Right ventricle myocardium inferior (tissue), 1 donor: ENCODE results near the gene TMEM108. TPM values are rescaled to one million over a fixed set of nuclear protein-coding genes. Genes with fewer than 3 reads are reported as not detected.

ENCODE experiments used
- ATAC-seq: fragments of 200-7000 bp; cut with Tn5 transposase; one replicate; pipeline ENCODE4 v1.9.1; 2020; ENCODE audit warnings: mild to moderate bottlenecking, moderate library complexity
- DNase-seq: peaks from one replicate; pipeline ENCODE4 v3.0.0; 2021; ENCODE audit errors: missing footprints
- intact Hi-C: fragments of 100-400 bp; cut with DNase I; formaldehyde crosslinking; loops from one replicate; pipeline ENCODE4 v1.11.0; 2022
- total RNA-seq: library from RNA; stranded (reverse); fragmentation: NEBNext Ultra II Directional; extraction: Animal tissue kit (Norgen Biotek cat#: 25700); gene quantifications from one replicate; pipeline ENCODE4 v1.2.1, GENCODE V29; 2021
- donor health status: DM: no; HTN: yes; CAD: no; lungs with severe emphysema.

Gene TMEM108
- total RNA-seq, 1 donor from 2014 or later, result 2.2 TPM

- ATAC-seq (no peak), DNase-seq (no peak)
- intact Hi-C loops, result no loop called here
Measured at GRCh38 chr3:133047980-133048379, 9.8 kb downstream of the TMEM108 start.

DNA sequence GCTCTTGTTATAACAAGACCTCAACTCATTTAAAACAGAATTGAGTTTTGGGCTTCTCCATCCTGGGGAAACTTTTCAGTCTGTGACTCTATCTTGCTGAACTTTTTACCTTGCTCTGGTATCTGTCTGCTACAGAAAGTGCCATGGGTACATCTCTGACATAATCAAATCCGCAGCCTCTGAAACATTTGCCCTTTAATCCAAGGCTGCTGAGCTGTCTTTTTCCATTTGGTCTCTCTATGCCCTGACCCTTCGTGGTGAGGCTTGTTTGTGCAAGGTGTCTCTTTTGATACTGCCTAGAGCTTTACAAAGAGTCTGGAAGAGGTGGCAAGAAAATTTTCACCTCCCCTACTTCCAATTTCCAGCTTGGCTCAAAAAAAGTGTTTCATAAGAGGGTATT, 11.3 kb downstream of the TMEM108 start:
- DNase-seq, result no peak
- intact Hi-C loops, result no loop called here
- ATAC-seq, result no peak

DNA sequence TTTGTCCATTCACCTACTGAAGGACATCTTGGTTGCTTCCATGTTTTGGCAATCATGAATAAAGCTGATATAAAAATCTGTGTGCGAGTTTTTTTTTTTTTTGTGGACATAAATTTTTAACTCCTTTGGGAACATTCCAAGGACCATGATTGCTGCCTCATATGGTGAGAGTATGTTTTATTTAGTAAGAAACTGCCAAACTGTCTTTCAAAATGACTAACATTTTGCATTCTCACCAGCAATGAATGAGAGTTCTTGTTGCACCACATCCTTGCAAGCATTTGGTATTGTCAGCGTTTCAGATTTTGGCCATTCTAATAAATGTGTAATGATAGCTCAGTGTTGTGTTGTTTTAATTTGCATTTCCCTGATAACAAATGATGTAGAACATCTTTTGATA, 12.7 kb downstream of the TMEM108 start:
- ATAC-seq (no peak), DNase-seq (no peak)
- intact Hi-C loops, result no loop called here

- DNase-seq (no peak), ATAC-seq (no peak)
- intact Hi-C loops, result no loop called here
Measured at GRCh38 chr3:133053532-133053931, 15.3 kb downstream of the TMEM108 start.

- ATAC-seq (no peak), DNase-seq (no peak)
- intact Hi-C loops, result no loop called here
Measured at GRCh38 chr3:133054586-133054985, 16.4 kb downstream of the TMEM108 start.

GRCh38 chr3:133055339-133055738, 17.1 kb downstream of the TMEM108 start:
- intact Hi-C loops, result no loop called here
- ATAC-seq, result no peak
- no peak for DNase-seq

DNA sequence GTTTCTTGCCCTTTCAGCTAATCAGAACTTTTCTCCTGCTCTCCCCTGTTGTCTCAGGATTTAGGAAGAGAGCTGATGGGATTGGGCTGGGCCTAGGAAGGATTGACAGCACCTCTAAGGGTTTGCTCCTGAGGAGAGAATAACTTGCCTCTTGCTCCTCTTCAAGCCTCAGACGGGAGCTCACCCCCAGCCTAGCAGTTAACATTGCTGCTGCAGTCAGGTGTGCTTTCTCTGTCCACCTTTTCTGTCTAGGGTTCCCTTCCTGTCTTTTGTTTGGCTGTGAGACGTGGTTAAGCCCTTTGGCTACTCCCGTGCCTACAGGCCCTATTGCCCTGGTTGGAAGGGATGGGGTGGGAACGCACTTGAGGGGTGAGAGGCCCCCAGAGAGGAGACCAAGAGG, 20.1 kb downstream of the TMEM108 start:
- ATAC-seq (no peak), DNase-seq (no peak)
- intact Hi-C loops, result no loop called here

DNA sequence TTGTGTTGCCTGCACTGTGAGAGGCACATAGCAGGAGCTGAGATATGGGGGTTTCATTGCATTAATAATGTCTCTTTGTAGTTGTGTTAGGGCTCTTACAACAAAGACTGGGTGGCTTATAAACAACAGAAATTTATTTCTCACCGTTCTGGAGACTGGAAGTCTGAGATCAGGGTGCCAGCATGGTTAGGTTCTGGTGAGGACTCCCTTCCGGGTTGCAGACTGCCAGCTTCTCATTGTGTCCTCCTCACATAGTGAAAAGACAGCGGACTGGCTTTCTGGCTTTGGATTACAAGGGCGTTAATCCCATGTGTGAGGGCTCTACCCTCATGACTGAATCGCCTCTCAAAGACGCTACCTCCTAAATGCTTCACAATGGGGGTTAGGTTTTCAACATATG, 20.6 kb downstream of the TMEM108 start:
- no peak for DNase-seq
- intact Hi-C loops, result no loop called here
- ATAC-seq, result no peak

DNA sequence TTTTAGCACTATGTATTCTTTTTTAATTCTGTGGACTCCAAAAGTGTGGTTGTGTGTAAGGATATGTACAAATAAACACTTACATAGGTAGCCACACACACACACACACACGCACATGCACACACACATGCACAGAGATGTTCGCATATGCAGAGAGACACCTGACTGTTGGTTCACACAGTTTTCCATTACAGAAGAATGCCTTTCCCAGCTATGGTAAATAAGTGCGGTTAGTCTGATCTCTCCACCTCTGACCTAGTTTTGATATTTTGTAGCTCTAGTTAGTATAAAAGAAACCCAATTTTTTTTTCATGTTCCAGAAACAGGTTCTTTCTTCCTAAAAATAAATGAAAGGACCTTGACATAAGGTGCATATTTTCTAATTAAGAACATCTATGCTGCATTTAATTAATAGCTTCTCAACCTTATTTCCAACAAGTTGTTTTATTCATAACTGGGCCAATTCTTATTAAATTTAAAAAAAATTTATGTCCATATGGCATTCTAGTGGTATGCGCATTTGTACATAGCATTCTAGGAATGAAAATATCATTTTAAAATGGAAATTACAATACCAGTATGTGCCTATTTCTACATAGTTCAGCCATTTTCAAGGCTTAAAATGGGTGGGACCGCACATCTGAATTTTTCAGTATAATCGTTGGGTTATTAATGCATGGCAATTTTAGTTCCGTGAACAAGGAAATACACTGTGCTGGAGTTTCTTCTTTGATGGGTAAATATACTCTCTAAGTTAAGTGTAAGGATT, 27.2 kb downstream of the TMEM108 start:
- intact Hi-C loops, result no loop called here
- DNase-seq (no peak), ATAC-seq (no peak)

GRCh38 chr3:133066026-133066425, 27.8 kb downstream of the TMEM108 start:
- intact Hi-C loops, result no loop called here
- ATAC-seq (no peak), DNase-seq (no peak)

DNA sequence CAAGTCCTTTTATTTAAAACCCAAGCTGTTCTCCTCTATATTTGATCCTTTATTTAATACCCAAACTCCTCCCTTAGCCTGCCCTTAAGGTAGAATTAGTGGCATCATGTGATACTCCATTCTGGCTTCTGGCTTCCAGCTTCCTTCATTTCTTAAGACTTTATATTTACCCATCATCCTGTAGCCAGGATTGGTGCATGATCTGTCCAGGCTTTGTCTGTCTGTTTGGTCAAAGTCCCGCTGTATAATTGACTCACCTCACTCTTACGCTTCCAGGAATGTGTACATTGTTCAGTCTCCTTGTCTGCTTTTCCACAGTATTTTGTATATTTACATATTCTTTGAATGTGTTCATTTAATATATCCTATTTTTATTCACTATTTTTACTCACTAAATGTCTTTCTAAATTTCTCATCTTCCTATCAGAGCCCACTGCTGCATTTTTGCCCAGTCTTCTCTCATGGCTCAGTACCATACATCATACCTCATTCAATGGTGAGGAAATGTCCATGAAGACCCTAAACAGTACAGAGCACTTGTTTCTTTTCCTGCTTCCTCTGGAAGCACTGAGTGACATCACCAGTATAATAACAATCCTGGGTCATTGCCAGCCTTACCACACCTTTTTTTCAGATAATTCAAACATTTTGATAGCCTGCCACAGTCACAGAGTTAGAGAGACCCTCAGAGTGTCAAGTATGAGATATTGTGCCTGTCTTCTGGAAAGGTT, 31.5 kb downstream of the TMEM108 start:
- DNase-seq, result no peak
- intact Hi-C loops, result no loop called here
- ATAC-seq, result no peak

GRCh38 chr3:133074977-133075376, 36.8 kb downstream of the TMEM108 start:
- intact Hi-C loops, result no loop called here
- DNase-seq (no peak), ATAC-seq (no peak)

GRCh38 chr3:133077688-133078087, 39.5 kb downstream of the TMEM108 start:
- intact Hi-C loops, result no loop called here
- DNase-seq, result no peak
- no peak for ATAC-seq

DNA sequence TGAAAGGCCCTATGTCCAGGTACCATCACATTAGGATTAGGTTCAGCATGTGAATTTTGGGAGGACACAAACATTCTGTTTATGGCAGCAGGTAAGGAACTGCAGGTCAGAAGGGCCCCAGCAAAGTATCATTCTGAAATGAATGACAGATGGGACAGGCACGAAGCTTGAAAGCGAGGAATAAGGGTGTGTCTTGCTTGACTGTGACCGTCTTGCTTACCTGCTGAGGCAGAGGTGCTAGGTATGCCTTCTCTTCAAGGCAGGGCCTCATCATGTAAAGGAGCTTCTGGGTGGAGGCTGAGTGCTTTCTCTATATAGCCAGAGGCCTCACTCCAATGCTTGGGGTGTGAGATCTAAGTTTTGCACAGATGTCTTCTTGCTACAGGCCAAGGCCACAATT, 41.4 kb downstream of the TMEM108 start:
- DNase-seq (no peak), ATAC-seq (no peak)
- intact Hi-C loops, result no loop called here

DNA sequence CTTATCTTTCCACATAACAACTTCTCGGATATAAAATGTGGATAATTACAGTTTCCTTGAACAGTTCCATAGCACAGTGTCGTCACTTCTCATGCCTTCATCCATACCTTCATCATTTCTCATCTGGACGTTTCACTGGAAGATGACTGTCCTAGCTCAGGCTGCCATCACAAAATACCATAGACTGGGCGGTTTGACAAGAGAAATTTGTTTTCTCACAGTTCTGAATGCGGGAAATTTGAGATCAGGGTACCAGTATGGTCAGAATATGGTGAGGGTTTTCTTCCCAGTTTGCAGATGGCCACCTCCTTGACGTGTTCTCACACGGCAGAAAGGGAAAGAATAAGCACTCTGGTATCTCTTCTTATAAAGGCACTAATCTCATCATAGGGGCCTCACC, 42.8 kb downstream of the TMEM108 start:
- ATAC-seq (no peak), DNase-seq (no peak)
- intact Hi-C loops, result no loop called here

GRCh38 chr3:133083395-133083794, 45.2 kb downstream of the TMEM108 start:
- DNase-seq (no peak), ATAC-seq (no peak)
- intact Hi-C loops, result no loop called here

DNA sequence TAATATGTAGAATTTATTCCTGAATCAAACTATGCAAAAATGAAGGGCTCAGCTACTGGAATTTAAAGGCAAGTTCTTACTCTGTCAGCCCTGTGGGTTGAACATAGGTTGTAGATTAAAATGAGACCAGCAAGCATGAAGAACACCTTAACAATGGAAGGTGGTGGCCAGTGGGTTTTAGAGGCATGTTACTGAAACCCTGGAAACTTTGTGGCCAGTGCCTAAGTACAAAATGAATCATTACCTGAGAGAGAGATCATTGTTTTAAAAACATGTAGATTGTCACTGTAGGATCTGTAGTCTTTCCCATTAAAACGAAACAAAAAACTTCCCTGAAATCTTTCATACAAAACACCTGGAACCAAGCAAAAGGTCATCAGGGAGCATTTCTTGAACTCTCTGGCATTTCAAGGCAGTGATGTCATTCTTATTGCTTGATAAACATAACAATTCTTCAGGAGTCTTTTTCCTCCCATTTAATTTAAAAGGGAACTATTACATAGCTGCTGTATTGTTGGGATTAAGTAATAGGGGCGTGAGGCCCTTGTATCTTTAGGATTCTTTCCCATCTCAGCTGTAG, 51.8 kb downstream of the TMEM108 start:
- intact Hi-C loops, result no loop called here
- no peak for ATAC-seq
- DNase-seq, result no peak

GRCh38 chr3:133092681-133093080, 54.5 kb downstream of the TMEM108 start:
- DNase-seq (no peak), ATAC-seq (no peak)

DNA sequence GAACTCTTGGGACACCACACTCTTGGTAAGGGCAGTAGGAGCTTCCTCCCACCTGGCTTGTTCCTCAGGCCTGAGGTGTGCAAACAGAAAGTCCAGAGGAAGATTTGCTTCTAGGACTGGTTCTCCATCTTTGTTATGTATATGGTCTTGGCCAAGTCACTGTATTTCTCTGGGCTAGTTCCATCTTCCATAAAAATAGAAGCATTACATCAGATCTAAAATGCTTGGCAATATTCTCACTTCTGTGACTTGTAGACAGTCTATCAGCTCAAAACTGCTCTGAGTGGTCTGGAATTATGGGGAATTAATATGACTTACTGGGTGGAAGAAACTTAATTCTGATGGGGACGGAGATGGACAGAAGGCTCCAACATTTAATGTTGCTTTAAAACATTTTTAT, 55.2 kb downstream of the TMEM108 start:
- intact Hi-C loops, result no loop called here
- no peak for ATAC-seq
- no peak for DNase-seq

More at GRCh38 chr3:133092681-133093080, 54.5 kb downstream of the TMEM108 start:
- intact Hi-C loops, result no loop called here
